CD14-positive monocyte (primary cell): ENCODE data around the gene ASCL1. TPM values are rescaled to one million over a fixed set of nuclear protein-coding genes. Genes with fewer than 3 reads are reported as not detected.

Experiments used
- DNase-seq, 3 donors: peaks; one replicate each; pipeline ENCODE4 v3.0.0-alpha.2; 2011 to 2022
- H2AFZ ChIP-seq: 2 replicates; pipeline ENCODE4 v1.6.0; 2012; ENCODE audit warnings: mild to moderate bottlenecking, low read depth, low read length, inconsistent platforms; ENCODE audit not compliant: insufficient read depth, poor library complexity, severe bottlenecking
- H3K27ac ChIP-seq, 2 donors: 1 replicate in 1 of 2; 2 replicates in 1 of 2; pipeline ENCODE4 v1.5.1; 2012 to 2013; ENCODE audit warnings: low read length in 2 of 2, control low read depth in 1 of 2, inconsistent platforms in 1 of 2, low read depth in 1 of 2, mild to moderate bottlenecking in 1 of 2
- H3K27me3 ChIP-seq, 2 donors: one replicate each; pipeline versions ENCODE4 v1.6.0 to v1.6.1; 2011 to 2013; ENCODE audit warnings: low read length in 2 of 2; ENCODE audit not compliant: control insufficient read depth in 2 of 2, insufficient read depth in 2 of 2
- H3K36me3 ChIP-seq, 2 donors: replicated peaks in 1 of 2; 1 replicate in 1 of 2; 2 replicates in 1 of 2; pipeline versions ENCODE4 v1.5.1 to v1.6.1; 2012 to 2013; ENCODE audit warnings: low read length in 2 of 2, control low read depth in 1 of 2, inconsistent platforms in 1 of 2, mild to moderate bottlenecking in 1 of 2; ENCODE audit not compliant: insufficient read depth in 2 of 2, control insufficient read depth in 1 of 2
- H3K4me1 ChIP-seq, 2 donors: 1 replicate in 1 of 2; 2 replicates in 1 of 2; pipeline versions ENCODE4 v1.5.1 to v1.6.1; 2012 to 2013; ENCODE audit warnings: low read length in 2 of 2, control low read depth in 1 of 2, inconsistent platforms in 1 of 2, mild to moderate bottlenecking in 1 of 2, moderate library complexity in 1 of 2; ENCODE audit not compliant: insufficient read depth in 2 of 2, control insufficient read depth in 1 of 2
- H3K4me2 ChIP-seq: replicated peaks from 2 replicates; pipeline ENCODE3; 2012; ENCODE audit warnings: low read length, moderate library complexity, mild to moderate bottlenecking; ENCODE audit not compliant: poor library complexity, severe bottlenecking; ENCODE audit errors: extremely low read depth
- H3K4me3 ChIP-seq, 3 experiments: fragments of 200-600 bp in 1 of 3; sonication (generic) in 1 of 3; replicated peaks in 1 of 3; 1 replicate in 2 of 3; 2 replicates in 1 of 3; pipeline ENCODE4 v1.5.1; 2011 to 2013; ENCODE audit warnings: low read length in 3 of 3, mild to moderate bottlenecking in 3 of 3, control low read depth in 2 of 3, low read depth in 2 of 3, inconsistent platforms in 1 of 3, moderate library complexity in 1 of 3
- H3K79me2 ChIP-seq: 2 replicates; pipeline ENCODE4 v1.6.0; 2012; ENCODE audit warnings: mild to moderate bottlenecking, control low read depth, inconsistent platforms, low read length, moderate library complexity; ENCODE audit not compliant: insufficient read depth
- H3K9ac ChIP-seq: 2 replicates; pipeline ENCODE4 v1.6.0; 2017; ENCODE audit warnings: low read length, mild to moderate bottlenecking; ENCODE audit not compliant: insufficient read depth, poor library complexity, severe bottlenecking
- H3K9me3 ChIP-seq, 2 donors: replicated peaks in 1 of 2; 1 replicate in 1 of 2; 2 replicates in 1 of 2; pipeline versions ENCODE4 v1.5.1 to v1.6.1; 2012 to 2013; ENCODE audit warnings: low read length in 2 of 2, control low read depth in 1 of 2; ENCODE audit not compliant: control insufficient read depth in 1 of 2, insufficient read depth in 1 of 2
- H4K20me1 ChIP-seq: 2 replicates; pipeline ENCODE4 v1.6.0; 2012; ENCODE audit warnings: mild to moderate bottlenecking, low read length, control low read depth, moderate library complexity; ENCODE audit not compliant: insufficient read depth
- H3K27ac Mint-ChIP-seq, 7 donors: one replicate each; pipeline ENCODE4 v1.8.0; 2020; ENCODE audit warnings: mild to moderate bottlenecking in 7 of 7, mixed read lengths in 7 of 7, moderate library complexity in 6 of 7, inconsistent platforms in 2 of 7
- H3K27me3 Mint-ChIP-seq, 3 donors: one replicate each; pipeline ENCODE4 v1.8.0; 2021 to 2022; ENCODE audit warnings: low read depth in 3 of 3, mild to moderate bottlenecking in 3 of 3, mixed read lengths in 3 of 3, moderate library complexity in 3 of 3, inconsistent platforms in 1 of 3
- H3K36me3 Mint-ChIP-seq, 2 donors: one replicate each; pipeline ENCODE4 v1.8.0; 2020; ENCODE audit warnings: mixed read lengths in 2 of 2, inconsistent platforms in 1 of 2, mild to moderate bottlenecking in 1 of 2
- H3K4me1 Mint-ChIP-seq: one replicate; pipeline ENCODE4 v1.8.0; 2020; ENCODE audit warnings: mild to moderate bottlenecking, mixed read lengths
- H3K4me3 Mint-ChIP-seq, 2 donors: one replicate each; pipeline ENCODE4 v1.8.0; 2020; ENCODE audit warnings: mild to moderate bottlenecking in 2 of 2, mixed read lengths in 2 of 2, moderate library complexity in 1 of 2
- H3K9me3 Mint-ChIP-seq, 7 donors: one replicate each; pipeline ENCODE4 v1.8.0; 2020 to 2022; ENCODE audit warnings: mixed read lengths in 7 of 7, mild to moderate bottlenecking in 6 of 7, moderate library complexity in 6 of 7, inconsistent platforms in 2 of 7
- WGBS: methylation state at CpG from one replicate; pipeline ENCODE4 v1.1.5; 2013; ENCODE audit warnings: missing lambda C conversion rate; ENCODE audit not compliant: insufficient coverage; 5-methylcytosine and 5-hydroxymethylcytosine counted together
- intact Hi-C, 2 donors: fragments of 100-400 bp; cut with micrococcal nuclease; formaldehyde crosslinking; loops; one replicate each; pipeline versions ENCODE4 v1.15.0 to v1.15.1; 2023
- polyA plus RNA-seq, 3 donors: library from polyadenylated mRNA; depleted of rRNA in 1 of 3; unstranded in 2 of 3; stranded (reverse) in 1 of 3; fragments of 300-500 nt in 2 of 3; fragments of >200 nt in 1 of 3; fragmentation: Illumina TruSeq in 2 of 3; gene quantifications; 1 replicate in 2 of 3; 2 replicates in 1 of 3; pipeline ENCODE4 v1.2.3, GENCODE V29; 2012 to 2021
- TF ChIP-seq, protein P1 (sequence below): fragments of 200-600 bp; IDR thresholded peaks from one replicate; pipeline ENCODE4 v1.8.0; 2022; ENCODE audit warnings: antibody characterized with exemption, mild to moderate bottlenecking

Gene ASCL1
- polyA plus RNA-seq, 3 donors = not detected

DNA sequence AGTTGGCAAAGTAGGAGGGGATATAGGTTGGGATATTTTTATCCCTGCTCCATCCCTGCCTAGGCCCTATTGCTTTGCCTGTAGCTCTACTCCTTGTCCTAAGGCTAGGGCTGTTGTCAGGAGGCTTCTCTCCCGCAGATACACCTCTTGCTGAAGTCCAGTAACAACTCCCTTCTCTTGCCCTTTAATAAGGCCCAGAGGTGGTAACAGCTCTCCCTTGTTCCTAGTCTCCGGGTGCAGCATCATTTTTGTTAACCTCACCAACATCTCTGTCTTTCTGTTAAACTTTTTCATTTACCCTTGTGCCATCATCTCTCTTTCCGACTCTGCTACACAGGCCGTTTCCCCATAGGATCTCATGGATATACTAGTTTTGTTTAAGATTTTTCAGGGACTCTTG lies 6.3 kb downstream of the ASCL1 start:
- intact Hi-C loops = no loop called here
- 36% methylated on average over 2 of the region's 4 CpGs for WGBS
- Mint-ChIP-seq H3K4me3 (peak overlapping the region in 1 of 2 donors; percentile 85), H3K27ac (no peak overlapping the region), H3K36me3 (peaks cover 0 to 1% of the 10 kb centered on the region in 2 donors), H3K9me3 (peaks cover 6 to 47% (median 35%) of the 10 kb centered on the region in 7 donors), H3K27me3 (peaks cover 71 to 88% (median 82%) of the 10 kb centered on the region in 3 donors), H3K4me1 (no peaks in the 10 kb centered on the region)
- TF ChIP-seq, protein P1, sequence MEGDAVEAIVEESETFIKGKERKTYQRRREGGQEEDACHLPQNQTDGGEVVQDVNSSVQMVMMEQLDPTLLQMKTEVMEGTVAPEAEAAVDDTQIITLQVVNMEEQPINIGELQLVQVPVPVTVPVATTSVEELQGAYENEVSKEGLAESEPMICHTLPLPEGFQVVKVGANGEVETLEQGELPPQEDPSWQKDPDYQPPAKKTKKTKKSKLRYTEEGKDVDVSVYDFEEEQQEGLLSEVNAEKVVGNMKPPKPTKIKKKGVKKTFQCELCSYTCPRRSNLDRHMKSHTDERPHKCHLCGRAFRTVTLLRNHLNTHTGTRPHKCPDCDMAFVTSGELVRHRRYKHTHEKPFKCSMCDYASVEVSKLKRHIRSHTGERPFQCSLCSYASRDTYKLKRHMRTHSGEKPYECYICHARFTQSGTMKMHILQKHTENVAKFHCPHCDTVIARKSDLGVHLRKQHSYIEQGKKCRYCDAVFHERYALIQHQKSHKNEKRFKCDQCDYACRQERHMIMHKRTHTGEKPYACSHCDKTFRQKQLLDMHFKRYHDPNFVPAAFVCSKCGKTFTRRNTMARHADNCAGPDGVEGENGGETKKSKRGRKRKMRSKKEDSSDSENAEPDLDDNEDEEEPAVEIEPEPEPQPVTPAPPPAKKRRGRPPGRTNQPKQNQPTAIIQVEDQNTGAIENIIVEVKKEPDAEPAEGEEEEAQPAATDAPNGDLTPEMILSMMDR = no peak
- no peaks in the 10 kb centered on the region for H3K79me2 ChIP-seq
- H3K9me3 ChIP-seq = peaks cover 3 to 60% of the 10 kb centered on the region in 2 donors
- no peak overlapping the region for H3K9ac ChIP-seq
- H3K27ac ChIP-seq = no peak overlapping the region
- no peak overlapping the region for H2AFZ ChIP-seq
- no peak for DNase-seq
- H4K20me1 ChIP-seq = no peaks in the 10 kb centered on the region
- peaks cover 69 to 78% of the 10 kb centered on the region in 2 donors for H3K27me3 ChIP-seq
- no peaks in the 10 kb centered on the region for H3K4me1 ChIP-seq
- H3K4me3 ChIP-seq = no peak overlapping the region
- H3K36me3 ChIP-seq = no peaks in the 10 kb centered on the region
- H3K4me2 ChIP-seq = no peak overlapping the region

DNA sequence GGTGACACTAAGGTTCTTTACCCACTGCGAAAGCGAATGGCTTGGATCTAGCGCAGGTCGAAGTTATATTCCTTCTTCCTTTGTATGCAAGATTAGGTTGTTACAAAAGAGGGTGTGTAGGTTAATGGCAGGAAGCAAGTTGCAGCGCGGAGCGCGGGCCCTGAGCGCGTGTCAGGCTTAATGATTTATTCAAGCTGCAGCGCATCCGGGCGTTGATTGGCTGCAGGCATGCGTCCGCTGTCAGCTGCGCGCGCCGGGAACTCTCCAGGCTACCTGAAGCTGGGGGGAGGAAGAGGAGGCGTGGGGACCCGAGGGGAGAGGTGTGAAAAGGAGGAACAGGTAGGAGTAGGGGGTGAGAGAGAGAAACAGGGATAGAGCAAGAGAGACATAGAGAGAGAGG lies 7.4 kb downstream of the ASCL1 start:
- Mint-ChIP-seq H3K27ac (no peak overlapping the region), H3K27me3 (peaks cover 61 to 80% (median 72%) of the 10 kb centered on the region in 3 donors), H3K36me3 (no peaks in the 10 kb centered on the region), H3K4me3 (peak overlapping the region in 1 of 2 donors; percentile 85), H3K9me3 (peaks cover 6 to 38% (median 29%) of the 10 kb centered on the region in 7 donors), H3K4me1 (no peaks in the 10 kb centered on the region)
- intact Hi-C loops = no loop called here
- Histone ChIP-seq H3K36me3 (no peaks in the 10 kb centered on the region), H3K4me3 (no peak overlapping the region), H3K27me3 (peaks cover 61 to 68% of the 10 kb centered on the region in 2 donors), H2AFZ (no peak overlapping the region), H3K4me2 (no peak overlapping the region), H3K27ac (no peak overlapping the region), H4K20me1 (no peaks in the 10 kb centered on the region), H3K79me2 (no peaks in the 10 kb centered on the region), H3K9ac (no peak overlapping the region), H3K9me3 (peaks cover 3 to 50% of the 10 kb centered on the region in 2 donors), H3K4me1 (no peaks in the 10 kb centered on the region)
- 6% methylated on average over 17 of the region's 21 CpGs for WGBS
- TF ChIP-seq, protein P1 = no peak
- DNase-seq = no peak
